ENCODE data around the gene PRF1. TPM values are rescaled to one million over a fixed set of nuclear protein-coding genes. Genes with fewer than 3 reads are reported as not detected.

Gene PRF1
- total RNA-seq, 2 experiments from 2014 or later, result 32.4 to 32.6 TPM

DNA sequence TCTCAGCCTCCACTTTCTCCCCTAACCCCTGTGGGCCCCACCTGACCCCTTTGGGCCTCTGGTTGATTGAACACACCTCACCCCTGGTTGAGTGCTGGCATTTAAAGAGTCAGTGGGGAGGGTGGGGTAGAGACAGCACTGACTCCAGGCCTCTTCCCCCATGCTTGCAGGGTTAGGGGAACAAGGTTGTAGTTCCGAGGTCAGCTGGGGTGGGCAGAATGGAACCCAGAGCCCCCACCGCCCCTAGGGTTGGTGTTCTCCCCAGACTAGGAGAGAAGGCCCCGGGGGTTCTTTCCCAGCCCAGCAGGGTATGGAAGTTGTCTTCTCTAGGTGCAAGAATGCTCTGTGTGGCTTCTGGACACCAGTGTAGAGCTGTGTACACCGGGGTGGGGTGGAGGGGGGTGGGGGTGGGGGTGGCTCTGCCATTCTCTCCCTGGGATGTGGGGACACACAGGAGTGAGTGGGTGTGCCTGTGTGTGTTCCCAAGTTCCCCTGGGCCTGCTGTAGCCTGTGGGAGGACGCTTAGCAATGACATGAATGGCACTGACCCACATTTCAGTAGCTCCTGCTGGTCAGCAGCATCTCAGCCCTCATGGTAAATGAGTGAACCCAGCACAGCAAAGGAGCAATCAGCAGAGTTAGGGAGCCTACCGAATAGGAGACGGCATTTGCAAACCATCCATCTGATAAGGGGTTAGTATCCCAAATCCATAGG lies 33.6 kb downstream of the PRF1 start:
- H3K36me3 Mint-ChIP-seq, result no peaks in the 10 kb centered on the region
- no peaks in the 10 kb centered on the region for H3K4me1 Mint-ChIP-seq (ENCODE audit: low read depth)
- no peak overlapping the region for H3K4me3 Mint-ChIP-seq
- no peak overlapping the region for H3K27ac Mint-ChIP-seq
- POLR2A ChIA-PET, result no interaction called here
- CTCF ChIA-PET, result interaction anchor here (1.5 kb wide), 1 partner anchor 10 kb away, joined by 4 read pairs; no protein-coding TSS in a partner anchor
- no peak for DNase-seq
- H3K27me3 Mint-ChIP-seq, result no peaks in the 10 kb centered on the region
- no peaks in the 10 kb centered on the region for H3K9me3 Mint-ChIP-seq
- intact Hi-C loops (cut with micrococcal nuclease), result no loop called here

- Mint-ChIP-seq H3K4me1 (ENCODE audit: low read depth) (no peaks in the 10 kb centered on the region), H3K36me3 (no peaks in the 10 kb centered on the region), H3K27me3 (no peaks in the 10 kb centered on the region), H3K27ac (no peak overlapping the region), H3K9me3 (no peaks in the 10 kb centered on the region), H3K4me3 (no peak overlapping the region)
- intact Hi-C loops (cut with micrococcal nuclease), result no loop called here
- ChIA-PET POLR2A (no interaction called here), CTCF (interaction anchor here (0.8 to 1.5 kb wide), 2 partner anchors 9 to 107 kb away, joined by 3 to 4 read pairs; no protein-coding TSS in a partner anchor)
- DNase-seq, result no peak
Measured at GRCh38 chr10:70568113-70568512, 34.4 kb downstream of the PRF1 start.

GRCh38 chr10:70567603-70568002 lies 34.9 kb downstream of the PRF1 start:
- Mint-ChIP-seq H3K9me3 (no peaks in the 10 kb centered on the region), H3K4me3 (no peak overlapping the region), H3K4me1 (ENCODE audit: low read depth) (no peaks in the 10 kb centered on the region), H3K36me3 (no peaks in the 10 kb centered on the region), H3K27me3 (no peaks in the 10 kb centered on the region), H3K27ac (no peak overlapping the region)
- intact Hi-C loops (cut with micrococcal nuclease), result no loop called here
- ChIA-PET POLR2A (no interaction called here), CTCF (interaction anchor here (0.8 to 1.5 kb wide), 2 partner anchors 8 to 106 kb away, joined by 3 to 4 read pairs; no protein-coding TSS in a partner anchor)
- no peak for DNase-seq

GRCh38 chr10:70566515-70567290 lies 35.8 kb downstream of the PRF1 start:
- no peak for DNase-seq
- Mint-ChIP-seq H3K27ac (no peak overlapping the region), H3K4me1 (ENCODE audit: low read depth) (no peaks in the 10 kb centered on the region), H3K36me3 (no peaks in the 10 kb centered on the region), H3K4me3 (no peak overlapping the region), H3K27me3 (no peaks in the 10 kb centered on the region), H3K9me3 (no peaks in the 10 kb centered on the region)
- intact Hi-C loops (cut with micrococcal nuclease), result no loop called here
- CTCF ChIA-PET, result no interaction called here
- POLR2A ChIA-PET, result no interaction called here

GRCh38 chr10:70565556-70566514 lies 36.7 kb downstream of the PRF1 start:
- ChIA-PET POLR2A (no interaction called here), CTCF (no interaction called here)
- no peaks in the 10 kb centered on the region for H3K27me3 Mint-ChIP-seq
- H3K4me3 Mint-ChIP-seq, result no peak overlapping the region
- H3K27ac Mint-ChIP-seq, result no peak overlapping the region
- no peaks in the 10 kb centered on the region for H3K9me3 Mint-ChIP-seq
- no peak for DNase-seq
- no peaks in the 10 kb centered on the region for H3K36me3 Mint-ChIP-seq
- H3K4me1 Mint-ChIP-seq (ENCODE audit: low read depth), result no peaks in the 10 kb centered on the region
- intact Hi-C loops (cut with micrococcal nuclease), result no loop called here

DNA sequence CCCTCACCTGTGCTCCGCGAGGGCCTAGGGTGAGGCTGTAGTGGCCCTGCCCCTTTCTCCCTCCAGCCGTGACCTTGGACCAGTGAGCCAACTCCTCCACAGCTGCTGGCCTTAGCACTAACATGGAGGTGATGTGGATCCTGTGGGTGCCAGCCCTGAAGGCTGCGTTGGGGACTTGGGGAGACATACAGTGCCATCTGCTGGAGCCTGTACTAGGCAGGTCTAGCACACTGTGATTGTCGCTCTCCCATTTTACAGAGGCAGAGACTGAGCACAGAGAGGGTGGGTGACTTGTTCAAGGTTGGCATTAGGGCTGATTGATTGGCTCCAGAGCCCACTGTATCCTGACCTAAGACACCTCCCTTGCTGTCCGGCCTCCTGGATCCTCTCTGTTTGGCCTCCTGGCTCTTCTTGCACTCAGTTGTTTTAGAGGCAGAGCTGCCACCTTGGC lies 37.6 kb downstream of the PRF1 start:
- Mint-ChIP-seq H3K4me1 (ENCODE audit: low read depth) (no peaks in the 10 kb centered on the region), H3K27me3 (no peaks in the 10 kb centered on the region), H3K36me3 (no peaks in the 10 kb centered on the region), H3K4me3 (no peak overlapping the region), H3K9me3 (no peaks in the 10 kb centered on the region), H3K27ac (no peak overlapping the region)
- intact Hi-C loops (cut with micrococcal nuclease), result no loop called here
- ChIA-PET POLR2A (no interaction called here), CTCF (no interaction called here)
- no peak for DNase-seq

- intact Hi-C loops (cut with micrococcal nuclease), result no loop called here
- CTCF ChIA-PET, result interaction anchor here (0.7 kb wide), 1 partner anchor 56 kb away, joined by 3 read pairs; no protein-coding TSS in a partner anchor
- POLR2A ChIA-PET, result no interaction called here
- peaks cover 5% of the 10 kb centered on the region for H3K4me1 Mint-ChIP-seq (ENCODE audit: low read depth)
- DNase-seq, result no peak
- H3K36me3 Mint-ChIP-seq, result no peaks in the 10 kb centered on the region
- no peaks in the 10 kb centered on the region for H3K9me3 Mint-ChIP-seq
- H3K27me3 Mint-ChIP-seq, result no peaks in the 10 kb centered on the region
- H3K27ac Mint-ChIP-seq, result no peak overlapping the region
- H3K4me3 Mint-ChIP-seq, result no peak overlapping the region
Measured at GRCh38 chr10:70564113-70564725, 38.3 kb downstream of the PRF1 start.

- no peaks in the 10 kb centered on the region for H3K9me3 Mint-ChIP-seq
- H3K36me3 Mint-ChIP-seq, result no peaks in the 10 kb centered on the region
- peaks cover 11% of the 10 kb centered on the region for H3K4me1 Mint-ChIP-seq (ENCODE audit: low read depth)
- no peaks in the 10 kb centered on the region for H3K27me3 Mint-ChIP-seq
- no peak overlapping the region for H3K27ac Mint-ChIP-seq
- DNase-seq, result no peak
- H3K4me3 Mint-ChIP-seq, result no peak overlapping the region
- intact Hi-C loops (cut with micrococcal nuclease), result no loop called here
- ChIA-PET POLR2A (no interaction called here), CTCF (no interaction called here)
Measured at GRCh38 chr10:70563230-70563629, 39.3 kb downstream of the PRF1 start.

- intact Hi-C loops (cut with micrococcal nuclease), result no loop called here
- CTCF ChIA-PET, result interaction anchor here (1.6 kb wide), 1 partner anchor 11 kb away, joined by 10 read pairs; no protein-coding TSS in a partner anchor
- H3K9me3 Mint-ChIP-seq, result no peaks in the 10 kb centered on the region
- no peaks in the 10 kb centered on the region for H3K36me3 Mint-ChIP-seq
- no peak overlapping the region for H3K27ac Mint-ChIP-seq
- no peak for DNase-seq
- peaks cover 11% of the 10 kb centered on the region for H3K4me1 Mint-ChIP-seq (ENCODE audit: low read depth)
- no peaks in the 10 kb centered on the region for H3K27me3 Mint-ChIP-seq
- POLR2A ChIA-PET, result no interaction called here
- H3K4me3 Mint-ChIP-seq, result no peak overlapping the region
Measured at GRCh38 chr10:70562036-70562755, 40.3 kb downstream of the PRF1 start.

GRCh38 chr10:70561558-70561957 lies 41.0 kb downstream of the PRF1 start:
- peaks cover 11% of the 10 kb centered on the region for H3K4me1 Mint-ChIP-seq (ENCODE audit: low read depth)
- ChIA-PET CTCF (interaction anchor here (1.5 to 4.5 kb wide), 3 partner anchors 10 to 317 kb away, joined by 5 to 40 read pairs (median 10); no protein-coding TSS in a partner anchor), POLR2A (no interaction called here)
- H3K27me3 Mint-ChIP-seq, result no peaks in the 10 kb centered on the region
- H3K9me3 Mint-ChIP-seq, result no peaks in the 10 kb centered on the region
- no peak for DNase-seq
- no peak overlapping the region for H3K27ac Mint-ChIP-seq
- no peaks in the 10 kb centered on the region for H3K36me3 Mint-ChIP-seq
- no peak overlapping the region for H3K4me3 Mint-ChIP-seq
- intact Hi-C loops (cut with micrococcal nuclease), result no loop called here

GRCh38 chr10:70561070-70561469 lies 41.5 kb downstream of the PRF1 start:
- DNase-seq, result no peak
- no peaks in the 10 kb centered on the region for H3K27me3 Mint-ChIP-seq
- no peaks in the 10 kb centered on the region for H3K36me3 Mint-ChIP-seq
- no peak overlapping the region for H3K4me3 Mint-ChIP-seq
- ChIA-PET POLR2A (no interaction called here), CTCF (interaction anchor here (1.3 to 4.5 kb wide), 4 partner anchors 10 to 317 kb away, joined by 3 to 40 read pairs (median 8); no protein-coding TSS in a partner anchor)
- peaks cover 11% of the 10 kb centered on the region for H3K4me1 Mint-ChIP-seq (ENCODE audit: low read depth)
- no peaks in the 10 kb centered on the region for H3K9me3 Mint-ChIP-seq
- intact Hi-C loops (cut with micrococcal nuclease), result no loop called here
- no peak overlapping the region for H3K27ac Mint-ChIP-seq

Measured in activated CD4-positive, alpha-beta memory T cell treated with anti-CD3 and anti-CD28 coated beads for 36 hours (primary cell).